K562 (cell line): ENCODE results near the gene COL23A1. TPM values are rescaled to one million over a fixed set of nuclear protein-coding genes. Genes with fewer than 3 reads are reported as not detected.

Experiments used
- ATAC-seq: fragments of 200-7000 bp; cut with Tn5 transposase; 3 replicates; pipeline ENCODE4 v1.9.1; 2020; ENCODE audit warnings: moderate library complexity
- BruUV-seq: library from RNA; stranded (reverse); fragments of 400-500 nt; replicated peaks from 2 replicates; lab custom pipeline; 2021; lab: Mats Ljungman, UMichigan
- CTCF ChIA-PET: fragments of 300-600 bp; formaldehyde crosslinking; extraction: SDS; loops from one replicate; lab custom pipeline; 2021; ENCODE audit warnings: low intra/inter-chr PET ratio; lab: Yijun Ruan, JAX
- POLR2A ChIA-PET: fragments of 300-600, 350-650 bp; sonication (Branson Sonifier 250); formaldehyde crosslinking; extraction: SDS; loops from one replicate; lab custom pipeline; 2021; ENCODE audit warnings: antibody characterized with exemption, inconsistent platforms; lab: Yijun Ruan, JAX
- DNase-seq, 4 experiments: peaks; one replicate each; pipeline versions ENCODE4 v3.0.0 to v3.0.0-alpha.2; 2011 to 2018; ENCODE audit warnings: low spot score in 3 of 4, mixed read lengths in 3 of 4; ENCODE audit errors: extremely low read depth in 1 of 4
- FAIRE-seq: peaks from 2 replicates; lab custom pipeline; 2011; peaks lifted over from hg19 to GRCh38; lab: Jason Lieb, UNC
- H2AFZ ChIP-seq: 2 replicates; pipeline ENCODE4 v1.6.0; 2011; ENCODE audit warnings: low read depth, low read length, control low read depth, inconsistent platforms
- H3K27ac ChIP-seq: fragments of 200-600 bp; 3 replicates; pipeline ENCODE4 v1.8.0; 2011; ENCODE audit warnings: low read depth, mild to moderate bottlenecking, control low read depth, inconsistent platforms, low read length, moderate library complexity, mixed read lengths; ENCODE audit errors: extremely low read depth
- H3K27me3 ChIP-seq, 2 experiments: fragments of 300-600 bp in 1 of 2; 2 replicates in 1 of 2; 3 replicates in 1 of 2; pipeline versions ENCODE4 v1.6.0 to v1.8.0; 2011; ENCODE audit warnings: inconsistent platforms in 2 of 2, low read length in 2 of 2, mild to moderate bottlenecking in 1 of 2, mixed read lengths in 1 of 2, moderate library complexity in 1 of 2; ENCODE audit not compliant: control insufficient read depth in 2 of 2, insufficient read depth in 2 of 2
- H3K36me3 ChIP-seq: fragments of 300-600 bp; 3 replicates; pipeline ENCODE4 v1.8.0; 2011; ENCODE audit warnings: mild to moderate bottlenecking, low read length, inconsistent platforms; ENCODE audit not compliant: control insufficient read depth, insufficient read depth
- H3K4me1 ChIP-seq, 2 experiments: fragments of 200-600 bp in 1 of 2; replicated peaks in 1 of 2; 2 replicates in 1 of 2; 3 replicates in 1 of 2; pipeline versions ENCODE4 v1.5.1 to v1.8.0; 2011; ENCODE audit warnings: inconsistent platforms in 2 of 2, low read length in 2 of 2, mild to moderate bottlenecking in 1 of 2, mixed read lengths in 1 of 2, moderate library complexity in 1 of 2; ENCODE audit not compliant: control insufficient read depth in 2 of 2, insufficient read depth in 2 of 2
- H3K4me2 ChIP-seq: 2 replicates; pipeline ENCODE4 v1.6.1; 2011; ENCODE audit warnings: low read length, control low read depth, inconsistent platforms, mixed read lengths; ENCODE audit not compliant: insufficient read depth
- H3K4me3 ChIP-seq: fragments of 200-600 bp; sonication (generic), shearing (Covaris generic); 2 replicates; pipeline ENCODE4 v1.5.1; 2016; ENCODE audit warnings: control low read depth, inconsistent platforms
- H3K79me2 ChIP-seq: fragments of 200-600 bp; 3 replicates; pipeline ENCODE4 v1.8.0; 2011; ENCODE audit warnings: low read length, inconsistent platforms; ENCODE audit not compliant: control insufficient read depth, insufficient read depth
- H3K9ac ChIP-seq, 2 experiments: 2 replicates each; pipeline versions ENCODE4 v1.6.0 to v1.6.1; 2011; ENCODE audit warnings: low read depth in 2 of 2, low read length in 2 of 2, control low read depth in 1 of 2, inconsistent platforms in 1 of 2, mild to moderate bottlenecking in 1 of 2, mixed read lengths in 1 of 2; ENCODE audit not compliant: insufficient read depth in 1 of 2
- H3K9me1 ChIP-seq: one replicate; pipeline ENCODE4 v1.6.0; 2011; ENCODE audit warnings: inconsistent platforms, mild to moderate bottlenecking, low read length, moderate library complexity; ENCODE audit not compliant: control insufficient read depth, insufficient read depth
- H3K9me3 ChIP-seq: replicated peaks from 2 replicates; pipeline ENCODE4 v1.5.1; 2011; ENCODE audit warnings: low read depth, low read length, inconsistent platforms; ENCODE audit not compliant: control insufficient read depth, insufficient read depth
- H4K20me1 ChIP-seq: replicated peaks from 2 replicates; pipeline ENCODE4 v1.6.1; 2011; ENCODE audit warnings: low read length, inconsistent platforms, mixed read lengths; ENCODE audit not compliant: control insufficient read depth, insufficient read depth
- ATF4 ChIP-seq: fragments of 450-650 bp; formaldehyde crosslinking; IDR thresholded peaks from 2 replicates; pipeline ENCODE4 v1.4.0; 2022; ENCODE audit warnings: mild to moderate bottlenecking, moderate library complexity
- DNMT1 ChIP-seq: fragments of 450-650 bp; IDR thresholded peaks from 2 replicates; pipeline ENCODE4 v1.6.1; 2016; ENCODE audit warnings: antibody characterized with exemption, mild to moderate bottlenecking
- POLR2AphosphoS2 ChIP-seq: IDR thresholded peaks from 2 replicates; pipeline ENCODE4 v1.6.1; 2012; ENCODE audit warnings: low read length, improper control_type of control experiment
- POLR2AphosphoS5 ChIP-seq: IDR thresholded peaks from 2 replicates; pipeline ENCODE4 v1.6.1; 2011; ENCODE audit warnings: mild to moderate bottlenecking, low read depth, low read length, moderate library complexity; ENCODE audit not compliant: control insufficient read depth, insufficient read depth
- SAP30 ChIP-seq: fragments of 200-600 bp; sonication (generic); IDR thresholded peaks from 2 replicates; pipeline ENCODE4 v1.6.1; 2012; ENCODE audit warnings: borderline replicate concordance, low read depth, mild to moderate bottlenecking, moderate library complexity, low read length, control low read depth, inconsistent platforms; ENCODE audit not compliant: insufficient read depth, poor library complexity, severe bottlenecking
- ZBTB11 ChIP-seq, 3 experiments: fragments of 200-800 bp in 1 of 3; fragments of 250-450 bp in 1 of 3; fragments of 450-650 bp in 1 of 3; sonication (Bioruptor Pico) in 1 of 3; sonication (Bioruptor generic) in 1 of 3; formaldehyde crosslinking in 1 of 3; IDR thresholded peaks; 2 replicates each; pipeline versions ENCODE4 v1.6.1 to v1.8.0; 2016 to 2022; ENCODE audit warnings: mild to moderate bottlenecking in 2 of 3, missing genetic modification characterization in 2 of 3, missing compliant biosample characterization in 1 of 3, moderate library complexity in 1 of 3
- ZNF740 ChIP-seq, 3 experiments: fragments of 200-800 bp in 1 of 3; sonication (Bioruptor generic) in 1 of 3; sonication (generic) in 1 of 3; formaldehyde crosslinking in 1 of 3; IDR thresholded peaks; 2 replicates each; pipeline versions ENCODE4 v1.6.1 to v1.8.0; 2016 to 2022; ENCODE audit warnings: mild to moderate bottlenecking in 2 of 3, missing compliant biosample characterization in 2 of 3, missing genetic modification characterization in 2 of 3, missing genetic modification reagents in 1 of 3
- WGBS: fragments of 100-300 bp; shearing (Covaris generic); methylation state at CpG from one replicate; pipeline ENCODE4 v1.1.6; 2016; ENCODE audit warnings: low coverage, mixed read lengths; ENCODE audit not compliant: insufficient coverage; ENCODE audit errors: missing lambda C conversion rate; 5-methylcytosine and 5-hydroxymethylcytosine counted together
- in situ Hi-C: fragments of 300-500 bp; cut with MboI; formaldehyde crosslinking; loops from 4 replicates; pipeline ENCODE4 v1.15.0; 2018; ENCODE audit warnings: inconsistent platforms, mixed read lengths
- intact Hi-C: fragments of 100-400 bp; cut with micrococcal nuclease; formaldehyde crosslinking; loops from 2 replicates; pipeline ENCODE4 v1.14.2; 2022
- polyA plus RNA-seq, 8 experiments: library from polyadenylated mRNA; depleted of rRNA in 4 of 8; stranded (reverse) in 5 of 8; unstranded in 3 of 8; fragments of >200 nt; fragmentation: Nextera tagmentation in 2 of 8; fragmentation: Illumina TruSeq in 1 of 8; extraction: Ambion mirVana in 2 of 8; extraction: Trizol in 1 of 8; gene quantifications; 2 replicates each; pipeline versions ENCODE4 v1.2.1 to v1.2.3, GENCODE V29; 2011 to 2014; ENCODE audit warnings: inconsistent platforms in 1 of 8, missing spikeins in 1 of 8
- total RNA-seq, 7 experiments: library from RNA; depleted of rRNA in 6 of 7; stranded (reverse); fragments of >200 nt in 6 of 7; fragmentation: Illumina TruSeq in 2 of 7; extraction: Trizol in 2 of 7; gene quantifications; 2 replicates each; pipeline versions ENCODE4 v1.2.1 to v1.2.3, GENCODE V29; 2011 to 2021; ENCODE audit warnings: low replicate concordance in 1 of 7

COL23A1 gene
- total and polyA plus RNA-seq, 9 of the 15 experiments (the other 6 are each of a cell fraction or from before 2014, with no cell fraction given) = 0.09 TPM; not detected in 8

- H3K4me1 ChIP-seq = peaks cover 0 to 12% of the 10 kb centered on the region in 2 experiments; a peak in 3 of 5 replicates
- no TSS peak for BruUV-seq
- no peaks in the 10 kb centered on the region for H3K9me1 ChIP-seq
- H3K27me3 ChIP-seq = peaks cover 17 to 78% of the 10 kb centered on the region in 2 experiments; a peak in 4 of 5 replicates
- H3K79me2 ChIP-seq = no peaks in the 10 kb centered on the region
- FAIRE-seq = no peak
- DNase-seq = no peak
- H3K36me3 ChIP-seq = no peaks in the 10 kb centered on the region
- no peak overlapping the region for H3K4me2 ChIP-seq
- WGBS = 13% methylated on average over 17 of the region's 18 CpGs
- no peak overlapping the region for H2AFZ ChIP-seq
- no peak overlapping the region for H3K27ac ChIP-seq
- POLR2A ChIA-PET = interaction anchor here (0.5 to 1.4 kb wide), 8 partner anchors 42 to 454 kb away, joined by 3 to 5 read pairs (median 3); partner anchors contain the start of gene HNRNPAB
- no peak overlapping the region for H3K4me3 ChIP-seq
- in situ Hi-C loops = loop anchor here (25.0 kb wide), 1 partner anchor 559 kb away; no protein-coding TSS in a partner anchor
- H3K9ac ChIP-seq = no peak overlapping the region
- no peak for ATAC-seq
- peaks cover 4% of the 10 kb centered on the region; the same call in 1 of the 2 replicates for H3K9me3 ChIP-seq
- CTCF ChIA-PET = interaction anchor here (3.5 kb wide), 1 partner anchor 312 kb away, joined by 35 read pairs; the partner anchor contains the start of gene COL23A1
- 0 out of 2 replicates have a peak, but pooled peaks cover 4% of the 10 kb centered on the region for H4K20me1 ChIP-seq
- intact Hi-C loops = no loop called here
- TF ChIP-seq ZBTB11 (CRISPR knock-in tag; IDR thresholded peaks at IDR 0.05) (no peak), POLR2AphosphoS5 (no peak), DNMT1 (no peak), SAP30 (no peak), POLR2AphosphoS2 (no peak), ATF4 (CRISPR knock-in tag) (no peak), ZNF740 (CRISPR knock-in tag; IDR thresholded peaks at IDR 0.05) (no peak), ZNF740 (tag; IDR thresholded peaks at IDR 0.05) (no peak)
Measured at GRCh38 chr5:178278358-178279023, 311.7 kb downstream of the COL23A1 start.
